Testis (tissue), 2 donors: Measurements from ENCODE around the gene VRTN.

Source experiments
- POLR2A ChIP-seq: fragments of 450-650 bp; IDR thresholded peaks from one replicate; pipeline ENCODE4 v1.6.1; 2017; ENCODE audit warnings: antibody characterized with exemption, mild to moderate bottlenecking, moderate library complexity
- TF ChIP-seq, protein P1 (sequence below), 3 experiments: fragments of 450-650 bp in 2 of 3; fragments of 200-600 bp in 1 of 3; sonication (generic) in 1 of 3; IDR thresholded peaks; one replicate each; pipeline ENCODE4 v1.5.1; 2016 to 2019; ENCODE audit warnings: antibody characterized with exemption in 3 of 3, mild to moderate bottlenecking in 2 of 3, moderate library complexity in 1 of 3

- TF ChIP-seq, protein P1, sequence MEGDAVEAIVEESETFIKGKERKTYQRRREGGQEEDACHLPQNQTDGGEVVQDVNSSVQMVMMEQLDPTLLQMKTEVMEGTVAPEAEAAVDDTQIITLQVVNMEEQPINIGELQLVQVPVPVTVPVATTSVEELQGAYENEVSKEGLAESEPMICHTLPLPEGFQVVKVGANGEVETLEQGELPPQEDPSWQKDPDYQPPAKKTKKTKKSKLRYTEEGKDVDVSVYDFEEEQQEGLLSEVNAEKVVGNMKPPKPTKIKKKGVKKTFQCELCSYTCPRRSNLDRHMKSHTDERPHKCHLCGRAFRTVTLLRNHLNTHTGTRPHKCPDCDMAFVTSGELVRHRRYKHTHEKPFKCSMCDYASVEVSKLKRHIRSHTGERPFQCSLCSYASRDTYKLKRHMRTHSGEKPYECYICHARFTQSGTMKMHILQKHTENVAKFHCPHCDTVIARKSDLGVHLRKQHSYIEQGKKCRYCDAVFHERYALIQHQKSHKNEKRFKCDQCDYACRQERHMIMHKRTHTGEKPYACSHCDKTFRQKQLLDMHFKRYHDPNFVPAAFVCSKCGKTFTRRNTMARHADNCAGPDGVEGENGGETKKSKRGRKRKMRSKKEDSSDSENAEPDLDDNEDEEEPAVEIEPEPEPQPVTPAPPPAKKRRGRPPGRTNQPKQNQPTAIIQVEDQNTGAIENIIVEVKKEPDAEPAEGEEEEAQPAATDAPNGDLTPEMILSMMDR (IDR thresholded peaks at IDR 0.05) = no peak
- TF ChIP-seq POLR2A = no peak
These were observed 19.8 kb downstream of the VRTN start for GRCh38 chr14:74368026-74368425.
